Panc1 (cell line): ENCODE results near the gene LYSET. TPM values are rescaled to one million over a fixed set of nuclear protein-coding genes. Genes with fewer than 3 reads are reported as not detected.
A peak's percentile ranks its signal among the peaks of the same experiment; 100 is the strongest.
"Not testable (repeated sequence)": the region's sequence is repeated elsewhere in the genome, so short reads cannot be mapped to it uniquely, and the experiment has no call there.

Source experiments
- ATAC-seq: fragments of 200-7000 bp; cut with Tn5 transposase; 2 replicates; pipeline ENCODE4 v1.9.1; 2020; ENCODE audit warnings: mild to moderate bottlenecking, moderate library complexity
- BruUV-seq: library from RNA; stranded (reverse); fragments of 400-500 nt; replicated peaks from 2 replicates; lab custom pipeline; 2021; lab: Mats Ljungman, UMichigan
- CTCF ChIA-PET: fragments of 300-600 bp; sonication (Branson Sonifier 250); formaldehyde crosslinking; loops from one replicate; lab custom pipeline; 2022; ENCODE audit warnings: antibody characterized with exemption; lab: Charles Lee
- POLR2A ChIA-PET: fragments of 300-600 bp; sonication (Branson Sonifier 250); formaldehyde crosslinking; loops from one replicate; lab custom pipeline; 2022; ENCODE audit warnings: antibody characterized with exemption; lab: Charles Lee
- DNase-seq: peaks from one replicate; pipeline ENCODE4 v3.0.0-alpha.2; 2010; ENCODE audit warnings: low read depth, low spot score
- H3K27ac ChIP-seq: 2 replicates; pipeline ENCODE4 v1.5.1; 2011; ENCODE audit warnings: mild to moderate bottlenecking, low read length, inconsistent platforms
- H3K27me3 ChIP-seq: fragments of 200-500 bp; sonication (Bioruptor generic); 2 replicates; pipeline ENCODE4 v1.6.0; 2014; ENCODE audit warnings: low read length, inconsistent platforms; ENCODE audit not compliant: control insufficient read depth, insufficient read depth
- H3K36me3 ChIP-seq: fragments of 200-500 bp; sonication (Bioruptor generic); 2 replicates; pipeline ENCODE4 v1.5.1; 2014; ENCODE audit warnings: inconsistent platforms, mild to moderate bottlenecking, low read length, moderate library complexity; ENCODE audit not compliant: control insufficient read depth, insufficient read depth
- H3K4me1 ChIP-seq: 2 replicates; pipeline ENCODE4 v1.5.1; 2011; ENCODE audit warnings: inconsistent platforms, mild to moderate bottlenecking, low read length, moderate library complexity; ENCODE audit not compliant: control insufficient read depth, insufficient read depth
- H3K4me3 ChIP-seq, 2 experiments: 2 replicates each; pipeline ENCODE4 v1.5.1; 2011 to 2012; ENCODE audit warnings: low read depth in 2 of 2, low read length in 2 of 2, mild to moderate bottlenecking in 2 of 2, inconsistent platforms in 1 of 2, moderate library complexity in 1 of 2
- H3K9me3 ChIP-seq: fragments of 200-500 bp; sonication (Bioruptor generic); 2 replicates; pipeline ENCODE4 v1.5.1; 2014; ENCODE audit warnings: low read depth, mild to moderate bottlenecking, inconsistent platforms, low read length, moderate library complexity; ENCODE audit not compliant: control insufficient read depth, insufficient read depth
- CTCF ChIP-seq: fragments of 450-650 bp; IDR thresholded peaks from 2 replicates; pipeline ENCODE4 v1.5.1; 2017; ENCODE audit warnings: mild to moderate bottlenecking
- POLR2AphosphoS5 ChIP-seq: IDR thresholded peaks from 2 replicates; pipeline ENCODE4 v1.6.1; 2012; ENCODE audit warnings: mild to moderate bottlenecking, low read depth, low read length, moderate library complexity
- REST ChIP-seq, 2 experiments: IDR thresholded peaks; 2 replicates each; pipeline ENCODE4 v1.6.1; 2011 to 2012; ENCODE audit warnings: low read depth in 2 of 2, control low read depth in 1 of 2, low read length in 1 of 2, mild to moderate bottlenecking in 1 of 2, moderate library complexity in 1 of 2; ENCODE audit not compliant: insufficient read depth in 1 of 2
- SIN3A ChIP-seq: IDR thresholded peaks from 2 replicates; pipeline ENCODE4 v1.6.1; 2012; ENCODE audit warnings: low read depth, mild to moderate bottlenecking, low read length, moderate library complexity, borderline replicate concordance; ENCODE audit not compliant: insufficient read depth
- TCF7L2 ChIP-seq: IDR thresholded peaks from 2 replicates; pipeline ENCODE4 v1.6.1; 2011; ENCODE audit warnings: mild to moderate bottlenecking, low read depth, low read length, inconsistent platforms
- in situ Hi-C: cut with HindIII; loops from 2 replicates; pipeline ENCODE4 v1.10.0; 2016; ENCODE audit warnings: low sequenced_read_pairs, low pct_unique_long_range_greater_than_20kb
- intact Hi-C: fragments of 100-400 bp; cut with micrococcal nuclease; formaldehyde crosslinking; loops from one replicate; pipeline ENCODE4 v1.10.0; 2022; ENCODE audit not compliant: unreplicated experiment
- total RNA-seq: library from RNA; stranded (reverse); gene quantifications from one replicate; pipeline ENCODE4 v1.2.1, GENCODE V29; 2021; ENCODE audit not compliant: unreplicated experiment

The LYSET gene
- total RNA-seq, 1 experiment from 2014 or later, result 20.9 TPM

- Histone ChIP-seq H3K4me1 (no peaks in the 10 kb centered on the region), H3K36me3 (no peaks in the 10 kb centered on the region), H3K27me3 (no peaks in the 10 kb centered on the region), H3K4me3 (peak overlapping the region; percentile 44 to 76), H3K27ac (0 out of 2 replicates have a peak overlapping the region, but pooled peaks have one; percentile 35), H3K9me3 (no peaks in the 10 kb centered on the region)
- ChIA-PET POLR2A (no interaction called here), CTCF (interaction anchor here (1.0 kb wide), 1 partner anchor 12 kb away, joined by 3 read pairs; no protein-coding TSS in a partner anchor)
- ATAC-seq (peak; percentile 70), DNase-seq (no peak)
- in situ Hi-C loops, result no loop called here
- TF ChIP-seq TCF7L2 (no peak), SIN3A (no peak), REST (IDR thresholded peaks at IDR 0.05; ENCODE audit: insufficient read depth in 1 of 2, low read depth in 2 of 2, low read length in 1 of 2) (no peak), POLR2AphosphoS5 (no peak), CTCF (no peak)
- BruUV-seq, result no TSS peak
- intact Hi-C loops, result loop anchor here (10.0 kb wide), 2 partner anchors 313 to 383 kb away; no protein-coding TSS in a partner anchor
Observed at GRCh38 chr14:93231129-93231979, 46.2 kb downstream of the LYSET start.

GRCh38 chr14:93232159-93232558, 47.0 kb downstream of the LYSET start:
- no peak overlapping the region; a peak in 1 of 4 replicates for H3K4me3 ChIP-seq
- no peaks in the 10 kb centered on the region for H3K4me1 ChIP-seq
- H3K27ac ChIP-seq, result no peak overlapping the region
- H3K36me3 ChIP-seq, result no peaks in the 10 kb centered on the region
- no peaks in the 10 kb centered on the region for H3K9me3 ChIP-seq
- no peak for TF ChIP-seq CTCF
- no peak for TF ChIP-seq REST (IDR thresholded peaks at IDR 0.05; ENCODE audit: insufficient read depth in 1 of 2, low read depth in 2 of 2, low read length in 1 of 2)
- TF ChIP-seq SIN3A, result no peak
- TF ChIP-seq POLR2AphosphoS5, result no peak
- TF ChIP-seq TCF7L2, result no peak
- BruUV-seq, result no TSS peak
- no peaks in the 10 kb centered on the region for H3K27me3 ChIP-seq
- POLR2A ChIA-PET, result interaction anchor here (0.6 kb wide), 1 partner anchor 85 kb away, joined by 3 read pairs; no protein-coding TSS in a partner anchor
- in situ Hi-C loops, result no loop called here
- no peak for ATAC-seq
- CTCF ChIA-PET, result interaction anchor here (1.0 kb wide), 1 partner anchor 13 kb away, joined by 3 read pairs; no protein-coding TSS in a partner anchor
- no peak for DNase-seq
- intact Hi-C loops, result loop anchor here (10.0 kb wide), 2 partner anchors 313 to 383 kb away; no protein-coding TSS in a partner anchor

- H3K4me1 ChIP-seq, H3K27ac ChIP-seq, in situ Hi-C loops, H3K4me3 ChIP-seq, H3K27me3 ChIP-seq, DNase-seq, H3K36me3 ChIP-seq, POLR2A ChIA-PET, ATAC-seq, H3K9me3 ChIP-seq, BruUV-seq, CTCF ChIA-PET: not testable (repeated sequence)
- intact Hi-C loops, result loop anchor here (10.0 kb wide), 2 partner anchors 312 to 382 kb away; no protein-coding TSS in a partner anchor
Observed at GRCh38 chr14:93233078-93233477, 48.0 kb downstream of the LYSET start.
